Hypothalamus (tissue), 51 donors: ENCODE data around the gene PLPP3.
A peak's percentile ranks its signal among the peaks of the same experiment; 100 is the strongest.

Experiments
- DNase-seq, 51 donors: peaks; one replicate each; lab custom pipeline; 2025; lab: John Stamatoyannopoulos, UW

PLPP3 gene

DNA sequence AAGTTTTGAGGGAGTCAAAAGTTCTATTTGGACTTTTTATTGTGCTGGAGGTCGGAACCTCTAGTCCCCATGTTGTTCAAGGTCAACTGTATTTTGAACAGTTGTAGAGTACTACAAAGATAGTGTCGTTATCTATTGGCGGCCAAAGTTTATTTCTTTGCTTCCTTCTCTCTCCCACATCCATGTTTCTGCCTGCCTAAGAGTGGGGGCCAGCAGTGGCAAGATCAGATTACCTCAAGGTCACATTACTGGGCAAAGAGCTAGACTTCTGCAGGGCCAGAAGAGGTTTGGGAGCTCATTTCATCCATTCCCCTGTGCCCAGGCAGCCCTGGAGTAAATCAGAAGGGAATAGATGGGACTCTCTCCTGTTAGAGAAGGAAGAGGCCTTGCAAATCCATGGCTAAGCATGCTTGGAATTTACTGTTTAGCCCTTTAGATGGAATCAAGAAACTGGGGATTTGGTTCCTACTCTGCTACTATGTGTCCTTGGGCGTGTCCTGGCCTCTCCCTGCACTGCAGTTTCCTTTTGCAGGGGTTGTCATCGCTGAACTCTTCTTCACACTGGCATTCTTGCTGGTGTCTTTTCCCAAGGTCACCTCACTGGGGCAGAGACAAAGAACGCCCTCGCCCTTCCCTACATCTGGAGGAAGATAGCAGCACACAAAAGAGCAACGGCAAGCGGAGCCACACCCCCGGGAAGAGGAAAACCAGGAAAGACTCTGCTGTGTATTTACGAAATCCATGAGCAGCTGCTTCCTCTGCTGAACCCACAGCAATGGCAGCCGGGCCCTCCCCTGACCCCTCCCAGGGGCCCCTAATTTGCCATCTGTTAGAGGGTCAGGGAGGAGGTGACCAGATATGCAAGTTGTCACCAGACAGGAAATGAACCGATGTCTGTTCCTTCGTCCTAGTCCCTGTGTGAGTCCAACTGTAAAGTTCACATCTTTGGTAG, 73.3 kb downstream of the PLPP3 start:
- DNase-seq, result no peak

DNA sequence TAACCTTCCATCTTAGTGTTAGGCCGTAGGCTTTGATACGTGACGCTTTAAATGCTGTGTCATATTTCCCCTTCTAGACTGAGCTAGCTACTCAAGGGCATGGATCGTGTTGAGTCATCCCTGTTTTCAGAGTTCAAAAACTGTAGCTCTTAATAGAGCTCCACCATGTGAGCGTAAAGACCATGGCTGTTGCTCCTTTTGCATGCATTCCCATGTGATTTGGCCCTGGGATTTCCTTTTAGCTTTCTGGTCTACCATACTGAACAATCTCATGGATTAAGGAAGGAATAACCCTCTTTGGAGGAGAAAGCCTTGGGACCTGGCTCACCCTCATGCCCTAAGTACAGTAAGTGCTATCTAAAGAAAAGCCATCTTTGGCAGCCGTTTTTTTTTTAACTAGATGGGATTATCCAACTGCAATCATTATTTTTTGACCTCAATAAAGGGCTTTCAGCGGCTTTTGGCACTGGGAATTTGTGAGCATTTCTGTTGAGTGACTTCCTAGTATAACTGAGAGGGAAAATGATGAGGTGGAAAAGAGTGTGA, 76.6 kb downstream of the PLPP3 start:
- no peak for DNase-seq

DNA sequence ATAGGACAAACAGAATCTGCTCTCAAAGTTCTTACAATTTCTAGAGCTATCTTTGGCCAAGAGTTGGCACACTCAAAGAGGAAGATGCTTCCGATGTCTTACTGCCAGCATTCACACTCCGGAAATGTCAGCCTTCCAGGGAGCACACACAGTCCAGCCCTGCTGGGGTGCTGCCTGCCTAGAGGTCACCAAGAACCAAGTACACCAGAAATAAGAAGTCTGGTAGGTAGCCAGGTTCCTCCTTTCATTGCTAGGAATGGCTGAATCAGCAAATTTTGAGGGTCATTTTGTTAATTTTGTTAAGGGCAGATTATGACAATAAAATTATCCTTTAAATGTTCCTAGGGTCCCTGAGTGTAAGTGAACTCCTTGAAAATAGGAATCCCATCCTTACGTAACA, 77.5 kb downstream of the PLPP3 start:
- no peak for DNase-seq

DNA sequence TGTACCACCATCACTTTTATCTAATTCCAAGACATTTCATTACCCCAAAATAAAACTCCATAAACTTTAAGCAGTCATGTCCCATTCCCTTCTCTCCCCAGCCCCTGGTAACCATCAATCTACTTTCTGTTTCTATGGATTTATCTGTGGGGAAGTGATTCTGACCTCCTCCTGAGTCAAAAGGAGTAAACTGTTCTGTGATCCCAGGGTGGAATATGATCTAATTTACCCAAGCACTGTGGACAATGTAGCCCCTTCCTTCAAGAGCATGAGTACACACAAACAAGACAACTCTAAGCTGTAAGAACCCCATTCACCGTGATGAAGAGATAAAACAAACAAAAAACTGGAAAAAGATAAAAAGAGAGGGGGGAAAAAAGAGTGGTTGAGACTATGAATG, 77.9 kb downstream of the PLPP3 start:
- no peak for DNase-seq

DNA sequence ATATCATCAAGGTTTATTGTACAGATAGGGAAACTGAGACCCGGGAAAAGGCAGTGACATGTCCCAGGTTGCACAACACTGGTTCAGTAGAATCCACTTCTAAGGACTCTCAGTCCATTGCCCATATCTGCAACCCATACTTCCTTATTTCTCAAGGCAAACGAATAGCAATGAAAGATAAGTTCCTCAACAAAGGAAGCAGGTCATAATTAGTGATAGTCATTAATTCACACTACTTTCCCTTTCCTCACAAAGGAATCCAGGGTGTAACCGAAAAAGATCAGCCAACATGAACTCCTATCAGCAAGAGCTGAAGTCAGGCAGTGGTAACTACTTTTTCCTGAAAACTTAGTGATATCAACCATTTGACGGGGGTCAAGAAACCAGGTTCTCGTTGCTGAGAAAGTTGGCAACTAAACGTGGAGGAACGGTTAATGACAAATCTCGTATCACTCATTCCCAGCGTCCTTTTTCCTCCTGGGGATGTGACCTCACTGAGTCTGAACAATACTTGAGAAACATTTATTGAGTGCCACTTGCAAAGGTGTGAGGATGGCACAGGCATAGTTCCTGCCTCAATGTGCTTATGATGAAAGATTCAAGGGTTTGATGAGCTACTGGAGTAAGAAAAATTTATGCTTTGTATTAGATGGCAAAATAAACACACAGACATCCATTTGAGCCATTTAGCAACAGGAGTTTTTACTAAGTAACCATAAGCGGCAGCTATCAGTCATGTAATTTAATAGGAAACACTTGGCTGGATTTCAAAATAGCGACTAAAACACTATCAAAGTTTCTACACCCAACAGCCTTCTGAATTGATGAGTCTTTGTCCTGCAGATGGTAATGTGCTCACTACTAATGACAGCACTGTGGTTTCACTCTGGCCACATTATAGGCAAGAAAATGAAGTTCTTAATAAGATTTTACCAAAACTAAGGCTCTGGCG, 82.3 kb downstream of the PLPP3 start:
- no peak for DNase-seq

DNA sequence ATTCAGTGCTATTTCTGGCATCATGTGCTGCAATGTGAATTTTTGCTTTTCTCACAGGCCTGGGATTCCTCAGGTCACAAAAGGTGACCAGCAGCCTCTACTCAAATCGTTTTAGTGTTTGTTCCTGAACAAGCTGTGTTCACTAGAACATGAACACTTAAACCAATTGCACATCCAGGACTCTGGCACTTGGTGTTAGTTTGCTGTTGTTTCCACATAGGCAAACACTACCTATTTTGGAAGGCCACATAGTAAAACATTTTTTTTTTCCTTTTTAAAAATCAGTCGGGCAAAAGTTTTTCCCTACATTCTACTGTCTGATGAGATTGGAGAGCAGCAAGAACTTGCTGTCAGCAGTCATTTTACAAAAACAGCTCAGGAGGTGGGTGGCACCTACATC, 83.2 kb downstream of the PLPP3 start:
- DNase-seq, result no peak

DNA sequence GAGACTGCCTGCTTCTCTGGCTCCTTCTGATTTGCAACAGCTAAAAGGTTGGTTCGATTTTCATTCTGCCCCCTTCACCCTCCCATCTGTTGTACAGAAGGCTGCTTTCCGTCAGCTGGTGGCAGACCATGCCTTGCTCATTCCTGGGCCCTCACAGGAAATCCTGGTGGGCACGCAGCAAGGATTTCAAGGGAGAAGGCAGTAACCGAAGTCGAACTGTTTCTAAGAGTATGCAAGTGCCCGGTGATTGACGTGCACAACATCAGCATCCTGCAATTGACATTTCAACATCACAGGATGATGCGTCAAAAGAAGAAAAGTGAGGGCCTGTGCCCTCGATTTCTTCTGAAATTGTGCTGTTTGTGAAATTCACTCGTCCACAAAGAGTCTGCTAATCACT, 83.8 kb downstream of the PLPP3 start:
- DNase-seq, result no peak

DNA sequence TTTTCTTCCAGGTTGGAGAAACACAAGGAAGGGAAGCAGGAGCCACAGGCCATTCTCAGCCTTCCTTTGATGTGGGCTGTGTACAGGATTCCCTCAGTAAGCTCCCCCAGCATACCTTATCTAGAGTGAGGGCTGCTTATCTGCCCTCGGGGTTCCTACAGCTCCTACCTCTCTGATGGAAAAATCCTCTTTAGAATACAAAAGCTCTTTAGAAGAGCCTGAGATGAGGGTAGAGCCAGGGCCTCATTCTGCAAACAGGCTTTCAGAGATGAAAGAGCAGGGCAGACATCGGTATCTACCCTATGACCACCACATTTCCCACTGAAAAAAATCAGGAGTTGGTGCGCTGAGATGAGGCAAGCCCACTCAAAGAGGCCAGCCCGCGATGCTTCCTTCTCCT, 85.1 kb downstream of the PLPP3 start:
- DNase-seq, result no peak

DNA sequence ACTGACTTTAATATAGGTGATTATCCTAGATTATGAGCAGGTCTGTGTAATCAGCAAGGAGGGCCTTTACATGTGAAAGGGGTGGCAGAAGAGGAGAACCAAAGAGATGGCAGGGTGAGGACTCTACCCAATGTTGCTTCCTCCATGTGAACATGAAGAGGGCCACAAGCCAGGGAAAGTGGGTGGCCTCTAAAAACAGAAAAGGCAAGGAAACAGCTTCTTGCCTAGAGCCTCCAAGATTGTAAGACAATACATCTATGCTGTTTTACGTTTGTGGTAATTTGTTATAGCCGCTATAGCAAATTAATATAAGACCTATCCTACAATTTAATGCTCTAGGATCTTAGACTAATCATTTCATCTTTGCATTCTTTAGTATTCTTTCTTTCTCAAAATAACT, 85.5 kb downstream of the PLPP3 start:
- DNase-seq, result no peak

DNA sequence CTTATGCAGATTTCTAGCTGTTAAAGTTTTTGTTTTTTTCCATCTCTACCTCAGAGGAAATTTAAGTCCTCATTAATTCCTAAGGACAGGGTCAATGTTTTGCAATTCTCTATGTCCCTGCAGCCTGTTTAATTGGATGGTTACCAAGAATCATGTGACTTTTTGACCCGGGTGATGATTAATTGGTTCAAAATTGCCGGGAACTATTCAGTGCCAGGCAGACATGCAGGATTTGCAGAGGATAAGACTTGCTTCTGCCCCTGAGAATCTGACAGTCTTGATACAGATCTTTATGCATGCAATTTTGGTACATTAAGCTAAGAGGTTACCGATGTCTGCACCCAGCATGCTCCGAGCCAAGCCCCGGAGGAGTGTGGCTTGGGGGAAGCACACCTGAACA, 87.9 kb downstream of the PLPP3 start:
- DNase-seq, result no peak

DNA sequence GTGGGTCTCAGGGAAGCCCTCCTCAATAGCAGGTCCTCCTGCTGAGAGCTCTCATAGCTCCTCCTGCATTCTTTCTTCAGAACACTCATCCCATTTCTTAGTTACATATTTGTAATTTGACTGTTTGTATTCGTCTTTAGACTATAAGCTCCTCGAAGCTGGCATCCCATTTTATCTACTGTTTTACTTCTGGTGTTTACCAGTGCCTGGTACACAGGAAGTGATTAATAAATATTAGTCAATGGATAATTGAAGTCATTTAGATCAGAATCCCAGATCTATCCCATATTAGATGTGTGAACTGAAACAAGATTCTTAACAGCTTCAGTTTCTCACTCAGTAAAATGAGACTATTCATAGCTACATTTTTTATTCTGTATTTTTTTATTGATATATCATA, 88.7 kb downstream of the PLPP3 start:
- no peak for DNase-seq

DNA sequence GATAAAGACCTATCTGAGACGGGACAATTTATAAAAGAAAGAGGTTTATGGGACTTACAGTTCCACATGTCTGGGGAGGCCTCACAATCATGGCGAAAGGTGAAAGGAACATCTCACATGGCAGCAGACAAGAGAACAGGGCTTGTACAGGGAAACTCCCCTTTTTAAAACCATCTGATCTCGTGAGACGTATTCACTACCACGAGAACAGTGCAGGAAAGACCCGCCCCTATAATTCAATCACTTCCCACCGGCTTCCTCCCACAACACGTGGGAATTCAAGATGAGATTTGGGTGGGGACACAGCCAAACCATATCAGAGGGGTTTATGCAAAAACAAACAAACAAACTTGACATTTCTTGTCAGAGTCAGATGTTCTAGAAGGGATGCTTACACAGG, 89.7 kb downstream of the PLPP3 start:
- no peak for DNase-seq

DNA sequence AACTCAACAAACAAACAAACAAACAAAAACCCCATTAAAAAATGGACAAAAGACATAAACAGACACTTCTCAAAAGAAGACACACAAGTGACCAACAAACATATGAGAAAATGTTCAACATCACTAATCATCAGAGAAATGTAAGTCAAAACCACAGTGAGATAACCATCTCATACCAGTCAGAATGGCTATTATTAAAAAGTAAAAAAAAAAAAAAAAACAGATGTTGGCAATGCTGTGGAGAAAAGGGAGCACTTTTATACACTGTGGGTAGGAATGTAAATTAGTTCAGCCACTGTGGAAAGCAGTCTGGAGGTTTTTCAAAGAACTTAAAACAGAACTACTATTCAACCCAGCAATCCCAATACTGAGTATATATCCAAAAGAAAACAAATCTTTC, 94.7 kb downstream of the PLPP3 start:
- DNase-seq, result no peak

DNA sequence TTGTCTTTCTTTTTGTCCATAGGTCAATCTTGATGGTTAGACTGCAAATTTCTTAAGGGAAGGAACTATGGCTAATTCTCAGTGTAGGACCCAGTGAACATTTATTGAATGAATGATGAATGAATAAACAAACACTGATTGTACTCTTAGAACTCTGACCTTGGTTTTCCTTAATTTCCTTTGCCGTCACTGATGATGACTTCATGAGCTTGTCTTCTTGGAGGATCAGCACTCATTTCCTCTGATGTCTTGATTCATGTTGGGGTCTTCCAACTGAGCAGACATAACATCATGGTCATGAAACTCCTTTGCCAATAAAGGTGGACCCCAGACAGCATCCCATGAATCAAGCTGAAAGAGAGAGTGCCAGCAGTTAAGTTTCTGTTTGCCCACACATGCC, 96.3 kb downstream of the PLPP3 start:
- no peak for DNase-seq

DNA sequence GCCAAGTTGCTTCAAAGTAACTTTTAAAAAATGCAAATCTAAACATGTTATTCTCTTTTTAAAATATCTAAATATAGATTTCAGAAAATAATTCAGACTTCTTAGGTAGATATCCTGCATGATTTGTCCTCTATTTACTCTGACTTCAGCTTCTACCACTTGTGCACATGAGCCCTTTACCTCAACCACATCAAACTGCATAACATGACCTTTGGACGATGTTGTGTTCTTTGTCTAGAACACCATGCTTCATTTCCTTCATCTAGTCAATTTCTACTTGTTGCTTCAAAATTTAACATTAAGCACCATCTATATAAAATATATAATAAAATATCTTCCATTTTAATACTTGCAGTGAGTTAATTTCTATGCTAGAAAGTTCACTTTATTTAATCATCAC, 96.9 kb downstream of the PLPP3 start:
- no peak for DNase-seq

DNA sequence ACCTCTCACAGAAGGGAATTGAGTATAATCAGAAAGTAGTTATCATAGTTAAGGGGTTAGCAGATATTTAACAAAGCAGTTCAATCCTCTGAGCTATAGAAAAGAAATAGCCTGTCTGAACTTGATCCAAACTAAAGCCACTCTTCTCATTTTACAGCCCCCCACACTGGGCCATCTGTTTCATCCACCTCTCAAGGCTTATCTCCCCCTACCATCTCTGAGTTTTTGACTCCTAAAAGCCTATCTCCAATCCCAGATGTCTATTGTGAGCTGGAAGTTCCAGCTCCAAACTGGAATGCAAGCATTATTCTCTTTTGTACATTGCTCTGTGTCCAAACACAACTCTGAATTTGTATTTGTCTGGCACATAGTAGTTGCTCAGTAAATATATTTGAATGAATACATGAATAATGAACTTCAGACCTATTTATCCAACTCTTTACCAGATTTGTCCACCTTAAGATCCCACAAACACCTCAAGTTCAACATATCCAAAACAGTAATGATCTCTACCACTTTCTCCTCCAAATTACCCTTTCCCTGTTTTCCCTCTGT, 98.1 kb downstream of the PLPP3 start:
- no peak for DNase-seq

DNA sequence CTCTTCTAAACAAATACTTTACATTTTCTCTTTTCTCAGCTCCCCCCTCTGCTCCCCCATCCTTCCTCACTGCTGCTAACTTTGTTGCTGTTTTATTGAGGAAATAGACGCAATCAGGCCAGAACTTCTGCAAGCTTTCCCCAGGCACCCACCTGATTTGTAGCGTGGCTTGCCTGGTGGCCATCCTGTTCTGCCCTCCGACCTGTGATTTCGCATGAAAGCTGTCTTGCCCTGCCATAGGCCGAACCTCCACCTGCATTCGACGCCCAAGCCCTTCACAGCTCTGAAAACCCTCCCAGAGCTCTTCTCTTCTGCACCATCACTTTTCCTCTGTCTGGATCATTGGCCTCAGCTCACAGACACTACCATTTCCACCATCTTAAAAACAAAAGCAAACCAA, 100.6 kb downstream of the PLPP3 start:
- no peak for DNase-seq

DNA sequence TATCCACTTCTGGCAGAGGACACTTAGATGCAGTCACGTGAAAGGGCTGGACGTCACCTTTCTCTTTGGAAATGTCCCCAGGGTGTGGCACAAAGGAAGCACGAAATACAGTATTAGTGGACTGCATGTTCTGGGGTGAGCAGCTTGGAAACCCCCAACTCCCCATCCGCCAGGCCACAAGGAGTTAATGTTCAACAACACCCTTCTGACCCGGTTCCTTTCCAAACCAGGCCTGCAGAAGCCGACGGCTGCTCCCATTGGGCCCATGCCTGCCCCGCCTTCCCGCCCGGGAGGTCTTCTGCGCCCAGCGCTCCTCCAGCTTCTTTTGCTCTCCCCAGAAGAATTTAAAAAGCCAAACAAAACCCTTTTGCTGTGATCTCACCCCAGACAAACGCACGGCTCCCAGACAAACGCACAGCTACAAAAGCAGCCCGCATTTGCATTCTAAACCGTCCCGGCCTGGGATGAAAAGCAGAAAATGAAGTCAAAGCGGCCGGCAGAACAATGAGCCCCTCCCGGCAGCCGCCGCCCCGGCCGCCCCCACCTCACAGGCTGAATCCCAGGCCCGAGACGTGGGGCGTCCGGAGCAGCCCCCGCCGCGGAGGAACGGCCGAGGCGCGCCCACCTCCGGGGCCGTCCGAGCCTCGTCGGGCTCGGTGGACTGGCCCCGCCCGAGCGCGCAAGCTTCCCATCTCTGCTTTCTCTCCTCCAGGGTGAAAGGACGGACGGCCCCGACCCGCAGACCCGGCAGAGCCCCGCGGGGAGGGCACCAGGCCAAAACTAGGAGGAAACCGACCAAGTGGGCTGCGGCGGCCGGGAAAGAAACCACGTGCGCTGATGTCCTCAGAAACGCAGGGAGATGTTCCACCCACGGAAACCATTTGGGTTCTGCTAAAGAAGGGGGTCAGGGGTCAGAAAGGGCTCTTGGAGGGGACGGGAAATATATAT, 101.9 kb downstream of the PLPP3 start:
- peak in 43 of 51 donors; percentile 15 to 80 (median 62) for DNase-seq

DNA sequence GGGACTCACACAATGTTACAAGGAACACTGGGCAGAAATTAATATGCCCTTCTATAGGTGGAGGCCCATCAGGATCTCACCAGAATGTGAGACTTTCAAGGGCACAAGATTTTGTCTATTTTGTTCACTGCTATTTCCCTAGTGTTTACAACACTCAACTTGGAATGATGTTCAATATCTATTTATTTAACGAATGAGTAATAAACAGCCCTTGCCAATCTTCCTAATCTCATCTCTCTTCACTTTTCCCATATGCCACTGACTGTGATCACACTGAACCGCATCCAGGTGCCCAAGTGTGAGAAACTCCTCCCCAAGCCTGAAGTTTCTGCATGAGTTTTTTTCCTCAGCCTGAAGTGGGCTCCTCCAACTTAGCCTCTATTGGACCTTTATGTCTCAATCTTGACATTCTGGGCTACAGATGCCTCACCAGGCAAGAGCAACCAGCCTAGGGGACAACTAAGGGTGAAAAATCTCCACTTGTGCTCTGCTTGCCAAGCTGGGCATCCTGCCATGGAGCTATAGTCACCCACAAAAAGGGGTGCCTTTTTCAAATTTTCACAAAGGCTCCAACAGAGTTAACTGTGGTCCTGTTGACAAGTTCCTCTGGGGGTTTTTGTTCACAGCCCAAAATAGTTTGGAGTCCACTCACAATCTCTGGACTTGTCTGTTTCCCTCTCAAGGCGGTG, 105.6 kb downstream of the PLPP3 start:
- peak in 28 of 51 donors; percentile 13 to 65 (median 44) for DNase-seq
